RWPE2 (cell line): Measurements from ENCODE around the gene COL27A1.

Experiments
- ATAC-seq: fragments of 200-7000 bp; cut with Tn5 transposase; 3 replicates; pipeline ENCODE4 v1.9.1; 2021; ENCODE audit warnings: low read depth
- DNase-seq: peaks from one replicate; pipeline ENCODE4 v3.0.0-alpha.2; 2020; ENCODE audit warnings: low spot score
- H3K27ac ChIP-seq: fragments of 450-650 bp; 2 replicates; pipeline ENCODE4 v1.5.1; 2017; ENCODE audit warnings: mild to moderate bottlenecking; ENCODE audit not compliant: poor library complexity, severe bottlenecking
- H3K27me3 ChIP-seq: fragments of 250-450 bp; sonication (Bioruptor Pico); 2 replicates; pipeline ENCODE4 v1.5.1; 2021; ENCODE audit warnings: mild to moderate bottlenecking, moderate library complexity; ENCODE audit not compliant: insufficient read depth, poor library complexity, severe bottlenecking
- H3K36me3 ChIP-seq: fragments of 250-450 bp; sonication (Bioruptor Pico); 2 replicates; pipeline ENCODE4 v1.5.1; 2020; ENCODE audit warnings: low read depth, mild to moderate bottlenecking, moderate library complexity
- H3K4me1 ChIP-seq: fragments of 250-450 bp; sonication (Bioruptor Pico); 2 replicates; pipeline ENCODE4 v1.5.1; 2021; ENCODE audit warnings: mild to moderate bottlenecking, moderate library complexity; ENCODE audit not compliant: insufficient read depth, poor library complexity, severe bottlenecking
- H3K4me3 ChIP-seq: fragments of 250-450 bp; sonication (Bioruptor Pico); 2 replicates; pipeline ENCODE4 v1.5.1; 2021; ENCODE audit warnings: mild to moderate bottlenecking, moderate library complexity; ENCODE audit not compliant: severe bottlenecking
- H3K9me3 ChIP-seq: fragments of 250-450 bp; sonication (Bioruptor Pico); 2 replicates; pipeline ENCODE4 v1.5.1; 2021; ENCODE audit warnings: mild to moderate bottlenecking, moderate library complexity; ENCODE audit not compliant: severe bottlenecking
- CTCF ChIP-seq: fragments of 450-650 bp; IDR thresholded peaks from one replicate; pipeline ENCODE4 v1.5.1; 2017; ENCODE audit warnings: mild to moderate bottlenecking, moderate library complexity; ENCODE audit not compliant: poor library complexity, severe bottlenecking

The COL27A1 gene

GRCh38 chr9:114238891-114239875 lies 83.8 kb downstream of the COL27A1 start:
- no peaks in the 10 kb centered on the region for H3K27me3 ChIP-seq
- no peaks in the 10 kb centered on the region for H3K36me3 ChIP-seq
- no peak for TF ChIP-seq CTCF
- no peaks in the 10 kb centered on the region for H3K4me1 ChIP-seq
- H3K27ac ChIP-seq = no peak overlapping the region
- no peaks in the 10 kb centered on the region for H3K9me3 ChIP-seq
- ATAC-seq (no peak), DNase-seq (no peak)
- no peak overlapping the region for H3K4me3 ChIP-seq

- no peak for DNase-seq
- no peaks in the 10 kb centered on the region for H3K4me1 ChIP-seq
- no peaks in the 10 kb centered on the region for H3K9me3 ChIP-seq
- H3K27ac ChIP-seq = no peak overlapping the region
- no peak overlapping the region for H3K4me3 ChIP-seq
- no peaks in the 10 kb centered on the region for H3K27me3 ChIP-seq
- no peaks in the 10 kb centered on the region for H3K36me3 ChIP-seq
- no peak for TF ChIP-seq CTCF
- ATAC-seq = no peak
Observed at GRCh38 chr9:114240216-114240615, 84.9 kb downstream of the COL27A1 start.

GRCh38 chr9:114240647-114241558 lies 85.6 kb downstream of the COL27A1 start:
- no peaks in the 10 kb centered on the region for H3K4me1 ChIP-seq
- no peak overlapping the region for H3K27ac ChIP-seq
- ATAC-seq (no peak), DNase-seq (no peak)
- TF ChIP-seq CTCF = no peak
- no peaks in the 10 kb centered on the region for H3K27me3 ChIP-seq
- H3K9me3 ChIP-seq = no peaks in the 10 kb centered on the region
- H3K4me3 ChIP-seq = no peak overlapping the region
- no peaks in the 10 kb centered on the region for H3K36me3 ChIP-seq

- Histone ChIP-seq H3K4me1 (no peaks in the 10 kb centered on the region), H3K4me3 (no peak overlapping the region), H3K36me3 (no peaks in the 10 kb centered on the region), H3K9me3 (no peaks in the 10 kb centered on the region), H3K27me3 (no peaks in the 10 kb centered on the region), H3K27ac (no peak overlapping the region)
- ATAC-seq (no peak), DNase-seq (no peak)
- TF ChIP-seq CTCF = no peak
Observed at GRCh38 chr9:114242837-114243236, 87.5 kb downstream of the COL27A1 start.
